ENCODE measurements around the gene RGS2.
A peak's percentile ranks its signal among the peaks of the same experiment; 100 is the strongest.

Gene RGS2

DNA sequence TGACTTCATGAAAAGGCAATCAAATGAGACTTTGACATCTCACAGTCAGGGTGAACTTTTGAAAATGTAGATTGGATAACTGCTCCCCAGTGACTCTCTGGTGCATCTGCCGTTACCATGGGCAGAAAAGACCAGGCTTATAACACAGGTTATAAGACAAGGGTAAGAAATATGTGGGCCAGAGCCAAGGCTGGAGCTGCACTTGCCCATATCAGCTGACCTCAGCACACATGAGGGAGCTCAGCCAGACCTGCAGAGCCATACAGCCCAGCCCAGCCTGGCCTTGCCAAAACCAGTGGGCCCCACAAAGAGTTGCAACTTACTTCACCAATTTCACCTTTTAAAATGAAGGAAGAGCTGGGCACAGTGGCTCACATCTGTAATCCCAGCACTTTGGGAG, 11.7 kb upstream of the RGS2 start:
- DNase-seq = no peak

DNA sequence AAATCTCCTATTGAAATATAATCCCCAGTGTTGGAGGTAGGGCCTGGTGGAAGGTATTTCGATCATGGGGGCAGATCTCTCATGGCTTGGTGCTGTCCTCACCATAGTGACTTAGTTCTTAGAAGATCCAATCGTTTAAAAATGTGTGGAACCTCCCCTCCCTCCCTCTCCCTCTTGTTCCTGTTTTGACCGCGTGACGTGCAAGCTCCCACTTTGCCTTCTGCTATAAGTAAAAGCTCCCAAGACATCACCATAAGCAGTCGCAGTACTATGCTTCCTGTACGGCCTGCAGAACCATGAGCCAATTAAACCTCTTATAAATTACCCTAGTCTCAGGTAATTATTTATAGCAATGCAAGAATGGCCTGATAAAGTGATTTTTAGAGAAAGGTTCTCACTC, 10.9 kb upstream of the RGS2 start:
- DNase-seq = no peak

DNA sequence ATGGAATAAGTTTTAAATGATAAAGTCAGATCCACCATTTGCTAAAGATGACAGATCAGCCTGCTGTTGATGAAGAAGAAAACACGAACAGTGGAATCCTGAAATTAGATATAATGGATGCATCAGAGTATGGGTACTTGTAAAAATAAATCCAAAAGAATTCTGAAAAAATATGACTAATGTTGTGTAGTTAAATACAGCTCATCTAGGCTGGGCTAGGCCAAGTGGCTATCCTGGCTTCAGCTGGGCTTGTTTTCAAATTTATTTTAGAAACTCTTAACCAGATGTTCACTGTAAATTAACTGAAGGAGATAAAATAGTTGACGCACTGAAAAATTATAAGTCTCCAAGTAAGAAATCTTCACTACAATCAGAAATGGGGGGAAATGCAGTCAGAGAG, 7.4 kb upstream of the RGS2 start:
- no peak for DNase-seq

DNA sequence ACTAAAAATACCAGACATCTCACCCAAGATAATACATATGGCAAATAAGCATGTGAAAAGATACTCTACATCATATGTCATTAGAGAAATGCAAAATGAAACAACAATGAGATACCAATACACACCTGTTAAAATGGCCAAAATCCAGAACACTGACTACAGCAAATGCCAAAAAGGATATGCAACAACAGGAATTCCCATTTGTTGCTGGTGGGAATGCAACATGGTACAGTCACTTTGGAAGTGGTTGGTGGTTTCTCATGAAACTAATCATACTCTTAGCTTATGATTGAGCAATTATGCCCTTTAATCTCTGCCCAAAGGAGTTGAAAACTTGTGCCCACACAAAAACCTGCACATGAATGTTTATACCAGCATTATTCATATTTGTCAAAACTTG, 6.4 kb upstream of the RGS2 start:
- DNase-seq = no peak

DNA sequence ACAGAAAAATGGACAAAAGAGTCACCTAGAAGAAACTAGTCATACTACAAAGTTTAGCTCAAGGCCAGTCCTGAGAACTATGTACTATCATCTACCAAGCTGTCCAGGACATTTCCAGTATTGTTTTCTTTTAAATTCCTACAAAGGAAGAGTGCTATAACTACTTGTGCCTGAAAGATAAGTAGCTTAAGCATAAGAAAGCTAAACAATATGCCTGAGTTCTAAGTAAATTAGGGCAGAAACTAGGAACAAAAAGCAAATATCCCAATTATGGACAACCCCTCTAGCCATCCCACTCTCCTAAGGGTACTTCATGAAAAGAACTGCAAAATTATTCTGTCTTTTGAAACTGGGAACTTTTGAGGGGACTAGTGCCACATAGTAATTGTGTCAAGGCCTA, 5.3 kb upstream of the RGS2 start:
- DNase-seq = no peak

DNA sequence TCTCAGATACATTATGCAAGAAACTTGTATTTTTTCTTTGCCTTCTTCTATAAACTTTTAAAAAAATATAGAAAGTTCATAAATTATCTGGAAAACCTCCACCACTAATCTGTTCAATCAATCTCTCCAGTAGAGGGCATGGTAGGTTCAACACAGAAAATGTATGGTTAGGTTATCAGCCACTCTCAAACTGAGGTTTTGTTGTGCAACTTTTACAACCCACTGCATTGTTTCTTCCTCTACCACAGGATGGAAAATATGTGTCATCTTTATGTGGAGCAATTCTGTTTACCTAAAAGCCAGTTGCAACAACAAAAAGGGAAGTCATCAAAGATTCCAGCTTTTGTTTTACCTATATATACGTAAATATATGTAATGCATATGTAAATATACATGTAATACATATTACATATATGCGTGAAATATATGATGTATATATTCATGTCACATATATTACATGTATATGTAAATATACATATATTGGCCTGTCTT, 3.0 kb upstream of the RGS2 start:
- peak in 3 of 6 experiments; percentile 14 to 67 (median 64) for DNase-seq

DNA sequence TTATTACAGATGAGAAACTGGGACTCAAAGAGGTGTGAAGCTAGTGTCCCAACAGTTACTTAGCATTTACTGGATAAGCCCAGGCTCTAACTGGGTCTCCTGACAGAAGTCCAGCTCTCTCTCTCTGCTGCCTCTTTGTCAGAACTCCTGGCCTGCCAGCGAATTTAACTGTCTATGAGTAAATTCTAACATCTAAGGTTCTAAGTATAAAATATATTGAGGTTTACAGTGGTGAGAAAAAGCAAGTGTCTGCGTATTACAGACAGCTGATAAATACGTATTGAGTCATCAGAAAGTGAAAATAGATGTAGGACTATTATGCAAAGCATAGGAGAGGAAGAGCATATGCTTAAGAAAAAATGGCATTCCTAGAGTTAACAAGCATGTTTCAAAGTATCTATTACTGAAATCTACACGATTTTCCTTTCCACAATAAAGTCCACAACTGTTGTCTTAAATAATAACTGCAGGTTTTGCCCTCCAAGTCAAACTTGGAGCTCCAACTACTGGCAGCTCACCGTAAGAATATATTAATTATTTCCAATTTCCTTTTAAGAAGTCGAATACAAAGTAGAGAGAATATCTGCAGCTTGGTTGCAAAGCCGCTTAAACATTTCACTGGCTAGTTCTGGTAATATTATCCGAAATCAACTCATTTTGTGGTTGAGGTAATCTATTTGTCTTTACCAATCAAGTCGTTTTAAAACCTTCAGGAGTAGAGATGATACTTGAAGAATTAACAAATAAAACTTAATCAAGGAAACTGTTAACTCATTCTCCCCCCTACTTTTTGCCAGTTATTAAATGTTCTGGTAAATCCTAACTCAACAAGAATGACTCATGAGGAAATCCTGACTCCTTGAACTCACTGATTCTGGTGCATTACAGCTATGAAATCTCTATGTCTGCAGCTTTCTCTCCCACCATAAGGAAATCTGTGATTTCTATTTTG, 1.4 kb upstream of the RGS2 start:
- peak in 2 of 6 experiments; percentile 4 to 6 for DNase-seq

DNA sequence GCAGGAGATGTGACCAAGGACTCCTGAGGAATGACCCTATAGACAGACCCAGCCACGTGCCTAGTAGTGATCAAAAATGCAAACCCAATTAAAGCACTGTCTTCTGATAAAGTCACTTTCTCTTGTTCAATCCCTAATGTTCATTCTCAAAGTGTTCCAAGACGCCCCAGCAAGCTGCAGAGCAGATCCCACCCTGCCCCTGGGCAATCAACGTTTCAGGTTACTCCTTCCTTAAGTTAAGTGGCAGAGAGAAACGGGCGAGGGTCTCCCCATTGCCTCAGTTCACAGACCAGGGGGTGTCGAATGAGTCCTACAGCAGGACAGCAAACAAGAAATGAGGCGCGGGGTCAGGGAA, 699 bp upstream of the RGS2 start:
- DNase-seq = peak in 2 of 6 experiments; percentile 23 to 30

DNA sequence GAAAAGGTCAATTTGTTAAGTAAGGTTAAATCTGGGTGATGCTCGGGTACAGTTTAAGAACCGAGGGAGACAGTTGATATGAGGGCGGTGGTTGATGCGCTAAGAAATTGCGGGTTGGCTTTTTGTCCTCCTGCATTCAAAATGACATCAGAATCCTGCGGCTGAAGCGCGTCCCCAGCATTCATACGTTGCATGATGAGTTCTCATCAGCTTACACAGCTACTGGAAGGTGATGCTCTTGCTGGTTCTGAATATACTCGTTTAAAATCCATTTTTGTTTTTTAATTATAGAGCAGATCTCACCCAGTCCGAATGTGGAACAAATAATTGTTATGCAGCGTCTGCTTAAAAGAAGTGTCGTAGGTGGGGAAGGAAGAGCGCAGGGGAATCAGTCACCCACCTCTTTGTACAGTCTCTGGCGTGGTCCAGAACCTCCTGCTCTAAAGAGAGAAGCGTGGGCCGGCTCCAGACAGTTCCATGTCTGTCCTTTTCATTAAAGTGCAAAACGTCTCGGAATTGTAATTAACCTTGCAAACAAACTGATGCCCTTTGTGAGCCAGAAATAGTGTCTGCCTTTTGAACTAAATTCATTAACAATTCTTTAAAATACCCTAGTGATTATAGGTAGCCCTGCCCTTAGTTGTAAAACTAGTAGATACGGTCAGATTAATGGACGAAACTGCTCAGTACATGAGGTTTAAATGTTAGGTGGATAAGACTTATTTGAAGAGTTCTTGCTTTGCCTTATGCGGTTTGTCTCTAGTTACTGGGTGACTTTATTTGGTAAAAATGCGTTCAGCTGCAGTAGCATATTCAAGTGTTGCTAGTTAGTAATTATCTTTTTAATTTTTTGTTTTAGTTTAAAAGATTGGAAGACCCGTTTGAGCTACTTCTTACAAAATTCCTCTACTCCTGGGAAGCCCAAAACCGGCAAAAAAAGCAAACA, 741 bp downstream of the RGS2 start:
- peak in 4 of 6 experiments; percentile 37 to 78 (median 51) for DNase-seq

DNA sequence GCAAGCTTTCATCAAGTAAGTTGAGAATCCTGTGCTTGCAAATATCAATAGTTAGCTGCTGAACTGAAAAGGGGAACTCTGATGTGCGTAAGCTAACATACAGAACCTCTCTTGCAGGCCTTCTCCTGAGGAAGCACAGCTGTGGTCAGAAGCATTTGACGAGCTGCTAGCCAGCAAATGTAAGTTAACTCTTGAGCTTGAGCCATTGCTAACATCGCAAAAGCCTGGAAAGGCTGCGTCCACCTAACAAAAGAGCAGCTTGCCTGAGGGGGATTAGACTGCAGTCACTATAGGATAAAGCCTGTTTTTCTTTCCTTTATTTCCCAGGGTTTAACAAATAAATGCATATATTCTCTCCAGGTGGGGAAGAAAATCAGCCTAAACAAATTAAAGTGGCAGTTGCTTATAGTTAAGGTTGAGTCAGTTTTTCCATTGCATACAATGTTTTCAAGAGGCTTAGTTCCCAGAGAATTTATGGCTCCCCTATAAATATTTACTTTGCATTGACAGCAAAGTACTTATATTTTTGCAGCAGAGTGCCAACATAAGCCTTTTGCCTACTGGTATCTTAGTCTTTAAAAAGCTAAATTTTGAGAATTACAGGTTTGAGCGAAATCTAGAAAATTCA, 1.5 kb downstream of the RGS2 start:
- DNase-seq = no peak

DNA sequence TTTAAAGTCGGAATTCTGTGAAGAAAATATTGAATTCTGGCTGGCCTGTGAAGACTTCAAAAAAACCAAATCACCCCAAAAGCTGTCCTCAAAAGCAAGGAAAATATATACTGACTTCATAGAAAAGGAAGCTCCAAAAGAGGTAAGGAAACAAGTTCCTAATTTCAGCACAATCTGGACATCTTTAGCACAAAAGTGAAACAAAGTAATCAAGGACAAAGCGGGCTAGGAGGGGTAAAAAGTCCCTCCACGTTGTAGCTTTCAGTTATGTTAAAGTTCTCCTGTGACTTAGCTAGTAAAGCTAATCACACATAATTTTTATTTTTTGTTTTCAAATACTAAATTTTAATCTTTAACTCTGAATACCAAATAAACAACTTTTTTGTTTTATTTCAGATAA, 2.2 kb downstream of the RGS2 start:
- DNase-seq = no peak

DNA sequence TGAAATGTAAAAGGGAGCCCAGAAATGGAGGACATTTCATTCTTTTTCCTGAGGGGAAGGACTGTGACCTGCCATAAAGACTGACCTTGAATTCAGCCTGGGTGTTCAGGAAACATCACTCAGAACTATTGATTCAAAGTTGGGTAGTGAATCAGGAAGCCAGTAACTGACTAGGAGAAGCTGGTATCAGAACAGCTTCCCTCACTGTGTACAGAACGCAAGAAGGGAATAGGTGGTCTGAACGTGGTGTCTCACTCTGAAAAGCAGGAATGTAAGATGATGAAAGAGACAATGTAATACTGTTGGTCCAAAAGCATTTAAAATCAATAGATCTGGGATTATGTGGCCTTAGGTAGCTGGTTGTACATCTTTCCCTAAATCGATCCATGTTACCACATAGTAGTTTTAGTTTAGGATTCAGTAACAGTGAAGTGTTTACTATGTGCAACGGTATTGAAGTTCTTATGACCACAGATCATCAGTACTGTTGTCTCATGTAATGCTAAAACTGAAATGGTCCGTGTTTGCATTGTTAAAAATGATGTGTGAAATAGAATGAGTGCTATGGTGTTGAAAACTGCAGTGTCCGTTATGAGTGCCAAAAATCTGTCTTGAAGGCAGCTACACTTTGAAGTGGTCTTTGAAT, 2.9 kb downstream of the RGS2 start:
- DNase-seq = no peak

DNA sequence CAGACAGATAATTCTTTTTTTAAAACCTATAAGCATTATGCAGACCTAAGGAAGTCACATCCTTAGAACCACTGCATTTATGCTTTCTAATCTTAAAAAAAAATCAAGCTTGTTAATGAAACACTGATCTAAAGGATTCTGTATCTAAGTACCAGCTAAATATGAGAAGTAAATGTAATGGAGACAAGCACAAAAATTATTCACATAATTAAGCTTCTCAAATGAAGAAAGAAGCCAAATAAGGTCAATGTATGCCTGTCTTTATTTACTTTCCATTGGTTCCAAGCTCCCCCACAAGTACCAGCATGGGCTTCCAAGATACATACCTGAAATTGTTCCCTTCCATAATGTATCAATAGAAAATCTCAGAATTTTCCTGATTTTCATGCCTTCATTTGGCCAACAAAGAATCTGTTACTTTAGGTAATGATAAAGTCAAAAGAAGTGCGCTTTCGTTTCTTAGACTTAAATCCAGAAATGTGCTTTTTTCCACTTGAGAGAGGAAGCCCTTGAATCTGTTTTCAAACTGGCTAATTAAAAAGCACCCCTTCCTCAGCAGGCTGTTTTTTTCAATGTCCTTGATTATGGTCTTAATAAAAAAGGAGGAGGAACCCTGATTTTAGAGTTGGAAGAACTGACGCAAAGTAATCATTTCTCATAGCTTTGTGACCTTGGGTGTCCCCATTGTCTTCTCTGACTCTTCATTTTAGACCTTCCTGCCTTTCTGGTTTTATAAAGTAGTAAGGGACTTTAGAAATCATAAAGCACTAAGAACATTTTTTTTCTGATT, 3.8 kb downstream of the RGS2 start:
- DNase-seq = no peak

DNA sequence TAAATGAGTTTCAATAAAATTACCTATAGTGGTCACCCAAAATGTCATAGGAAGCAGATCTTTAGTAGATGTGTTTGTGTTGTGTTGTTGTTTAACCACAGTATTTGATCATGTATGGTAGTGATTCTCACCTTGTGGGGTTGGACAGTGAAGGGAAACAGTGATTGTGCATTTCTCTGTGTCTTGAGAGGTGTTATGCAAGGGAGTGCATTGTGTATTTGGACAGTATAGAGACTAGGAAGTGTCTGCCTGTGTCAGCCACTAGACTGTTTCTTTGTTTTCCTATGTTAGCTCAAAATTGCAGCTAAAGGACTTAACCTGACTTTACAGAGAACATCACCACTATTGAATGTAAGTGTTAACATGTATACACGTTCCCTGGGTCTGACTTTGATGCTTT, 6.0 kb downstream of the RGS2 start:
- DNase-seq = no peak

DNA sequence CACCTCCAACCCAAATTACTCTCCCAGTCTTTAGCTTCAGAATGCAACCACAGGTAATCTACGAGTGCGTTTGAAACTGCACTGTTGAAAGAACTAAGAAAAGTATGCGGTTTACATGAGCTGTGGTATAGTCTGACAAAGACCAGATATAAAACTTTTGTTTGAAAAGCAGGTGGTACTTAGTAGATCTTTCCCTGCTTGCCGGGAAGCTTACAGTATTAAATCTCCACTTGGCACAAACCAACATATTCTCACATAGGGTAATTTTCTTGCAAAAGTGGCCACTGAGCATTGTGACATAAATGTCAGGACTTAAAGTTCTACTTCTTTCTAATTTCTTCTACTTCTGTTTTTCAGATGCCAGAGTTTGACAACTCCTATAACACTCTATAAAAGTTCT, 8.4 kb downstream of the RGS2 start:
- DNase-seq = no peak

DNA sequence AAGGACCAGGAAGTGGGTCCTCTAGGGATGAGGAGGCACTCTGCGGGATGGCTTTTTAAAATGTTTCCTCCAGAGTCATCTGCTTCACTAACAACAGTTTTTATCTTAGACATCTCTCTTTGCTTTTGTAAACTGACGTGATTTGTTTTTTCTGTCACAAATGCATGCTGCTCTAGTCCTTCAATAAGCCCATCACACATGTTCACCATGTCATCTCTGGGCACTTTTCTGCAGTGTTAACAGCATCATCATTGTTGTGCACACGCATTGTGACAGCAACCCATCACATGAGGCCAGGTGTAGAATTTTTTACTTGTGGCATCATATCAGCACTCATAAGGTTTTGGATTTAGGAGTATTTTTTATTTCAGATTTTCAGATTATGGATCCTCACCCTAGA, 12.5 kb downstream of the RGS2 start:
- DNase-seq = no peak

DNA sequence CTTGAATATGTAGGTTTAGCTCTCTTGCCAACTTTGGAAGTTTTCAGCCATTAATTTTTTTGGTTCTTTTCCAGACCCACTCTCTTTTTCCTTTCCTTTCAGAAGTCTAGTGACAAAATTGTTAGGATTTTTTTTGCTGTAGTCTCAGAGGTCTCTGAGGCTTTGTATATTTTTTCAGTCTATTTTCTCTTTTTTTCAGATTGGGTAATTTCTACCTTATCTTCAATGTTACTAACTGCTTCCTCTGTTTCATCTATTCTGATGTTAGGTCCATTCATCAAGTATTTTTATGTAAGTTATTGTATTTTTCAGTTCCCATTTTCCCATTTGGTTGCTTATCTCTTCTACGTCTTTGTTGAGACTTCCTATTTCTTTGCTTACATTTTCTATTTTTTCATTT, 15.7 kb downstream of the RGS2 start:
- no peak for DNase-seq

DNA sequence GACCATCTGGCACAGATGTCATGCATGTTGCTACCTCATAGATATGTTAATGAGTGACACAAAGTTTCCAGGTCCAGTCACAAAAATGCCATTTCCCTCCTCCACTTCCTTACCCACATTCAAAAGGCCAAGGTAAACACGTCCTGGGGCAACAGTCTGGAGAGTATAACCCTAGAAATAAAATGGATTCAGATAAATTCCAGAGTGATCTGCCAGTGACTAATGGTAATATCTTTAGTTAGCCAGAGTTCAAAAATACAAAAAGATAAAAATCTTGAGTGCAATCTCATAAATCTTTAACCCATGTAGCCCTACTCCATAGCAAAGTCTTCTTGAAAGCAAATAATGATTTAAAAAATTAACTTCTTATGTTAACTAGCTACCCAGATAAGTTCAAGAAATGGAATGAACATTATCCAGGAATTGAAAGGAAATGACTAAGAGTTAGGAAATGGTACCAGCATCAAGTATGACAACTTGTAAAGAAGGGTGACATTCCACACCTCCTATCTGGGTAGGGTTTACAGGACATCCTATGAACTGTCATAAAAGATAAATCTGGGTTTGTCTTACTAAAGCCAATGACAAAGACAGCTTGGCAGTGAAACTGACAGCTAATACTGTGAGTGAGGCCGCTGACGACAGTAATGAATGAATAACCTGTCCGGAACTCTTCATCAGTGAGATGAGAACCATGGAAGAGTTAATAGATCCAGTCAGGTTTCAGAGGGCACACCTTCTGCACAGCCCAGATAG, 18.1 kb downstream of the RGS2 start:
- DNase-seq = no peak

DNA sequence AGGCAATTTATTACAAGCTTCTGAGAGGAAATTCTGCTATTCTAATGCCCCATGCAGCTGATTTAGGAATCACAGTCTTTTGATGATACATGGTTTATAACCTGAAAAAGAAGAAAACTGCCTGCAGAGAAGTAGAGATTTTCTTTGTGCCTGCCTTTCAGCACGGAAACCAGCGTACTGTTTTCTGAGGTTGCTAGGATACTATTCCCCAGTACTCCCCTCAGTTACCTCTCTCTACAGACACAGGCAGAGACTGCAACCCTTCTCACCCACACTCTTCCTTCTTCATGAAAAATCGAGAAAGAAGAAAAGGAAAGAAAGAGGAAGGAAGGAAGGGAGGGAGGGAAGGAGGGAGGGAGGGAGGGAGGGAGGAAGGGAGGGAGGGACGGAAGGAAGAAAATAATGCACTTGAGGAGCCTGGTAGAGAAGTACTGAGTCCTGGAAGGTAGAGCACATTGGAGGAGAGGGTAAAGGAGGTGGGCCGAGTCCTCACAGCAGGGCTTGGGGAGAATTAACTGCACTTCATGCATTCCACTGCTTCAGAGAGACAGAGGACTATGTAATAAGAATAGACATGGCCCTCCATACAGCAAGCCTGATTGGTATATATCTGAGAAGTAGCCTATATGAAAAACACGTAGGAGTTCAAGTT, 21.9 kb downstream of the RGS2 start:
- no peak for DNase-seq

DNA sequence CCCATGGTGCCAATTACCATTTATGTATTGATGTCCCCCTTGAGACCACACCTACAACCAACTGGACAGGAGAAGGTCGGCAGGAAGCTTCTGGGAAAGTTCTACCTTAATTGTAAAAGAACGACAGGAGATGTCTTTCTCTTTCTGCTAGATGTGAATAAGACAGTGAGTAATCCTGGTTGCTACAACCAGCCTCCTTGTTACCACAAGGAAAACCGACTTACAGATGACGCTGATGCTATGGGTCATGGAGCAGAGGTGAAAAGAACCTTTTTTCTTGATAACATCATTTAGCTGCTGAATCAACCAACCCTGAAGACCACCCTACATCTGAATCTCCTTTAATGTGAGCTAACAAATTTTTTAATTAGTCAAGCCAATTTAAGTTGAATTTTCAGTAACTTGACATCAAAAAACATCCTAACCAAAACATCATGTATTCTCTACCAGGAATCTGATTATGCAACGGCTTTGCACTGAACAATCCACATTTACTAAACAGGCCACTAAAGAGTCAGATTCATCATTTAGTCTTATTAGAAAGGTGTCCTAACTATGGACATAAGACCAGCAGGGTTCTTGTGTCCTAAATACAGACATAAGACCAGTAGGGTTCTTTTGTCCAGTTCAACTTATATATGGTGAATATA, 23.0 kb downstream of the RGS2 start:
- no peak for DNase-seq

Data from stimulated activated naive CD4-positive, alpha-beta T cell (primary cell).